ENCODE measurements around the gene FIGLA. TPM values are rescaled to one million over a fixed set of nuclear protein-coding genes. Genes with fewer than 3 reads are reported as not detected.

The FIGLA gene
- polyA plus RNA-seq (ENCODE audit: insufficient read depth in 1 of 5, insufficient read length in 5 of 5, low replicate concordance in 1 of 5): not detected
- long read RNA-seq, donor 1: 0 reads
- long read RNA-seq, donor 2: 0 reads
- long read RNA-seq, donor 3: 0 reads
- long read RNA-seq, donor 4: 0 reads
- long read RNA-seq, donor 5: 0 reads
- long read RNA-seq, donor 6: 0 reads
- long read RNA-seq, donor 7: 0 reads
- long read RNA-seq, donor 8: 0 reads

- DNase-seq: no peak
Observed at GRCh38 chr2:70790136-70790828, at the start of gene FIGLA. Gene FIGLA (minus strand): TSS chr2:70790643. CDS start chr2:70790638, 5 bp downstream.

- DNase-seq: no peak
Observed at GRCh38 chr2:70837980-70838925, 47.8 kb upstream of the FIGLA start.

- DNase-seq: no peak
Observed at GRCh38 chr2:70835643-70836042, 45.2 kb upstream of the FIGLA start, which contains the start of gene CD207. Gene CD207 (minus strand): TSS chr2:70835816. CDS start chr2:70835776, 40 bp downstream.

GRCh38 chr2:70834881-70835280, 44.4 kb upstream of the FIGLA start:
- no peak for DNase-seq

GRCh38 chr2:70834106-70834505, 43.7 kb upstream of the FIGLA start:
- DNase-seq: no peak

- no peak for DNase-seq
Observed at GRCh38 chr2:70833246-70833645, 42.8 kb upstream of the FIGLA start.

GRCh38 chr2:70832386-70832785, 41.9 kb upstream of the FIGLA start:
- DNase-seq: no peak

- DNase-seq: no peak
Observed at GRCh38 chr2:70831861-70832260, 41.4 kb upstream of the FIGLA start.

- no peak for DNase-seq
Observed at GRCh38 chr2:70830366-70830765, 39.9 kb upstream of the FIGLA start.

- DNase-seq: no peak
Observed at GRCh38 chr2:70829916-70830315, 39.5 kb upstream of the FIGLA start.

- no peak for DNase-seq
Observed at GRCh38 chr2:70828914-70829824, 38.7 kb upstream of the FIGLA start.

GRCh38 chr2:70828115-70828514, 37.7 kb upstream of the FIGLA start:
- no peak for DNase-seq

GRCh38 chr2:70827388-70827787, 36.9 kb upstream of the FIGLA start:
- DNase-seq: no peak

- no peak for DNase-seq
Observed at GRCh38 chr2:70826696-70827350, 36.4 kb upstream of the FIGLA start.

GRCh38 chr2:70823249-70823648, 32.8 kb upstream of the FIGLA start:
- no peak for DNase-seq

- no peak for DNase-seq
Observed at GRCh38 chr2:70822843-70823242, 32.4 kb upstream of the FIGLA start.

- DNase-seq: no peak
Observed at GRCh38 chr2:70820499-70820898, 30.1 kb upstream of the FIGLA start, which contains the start of gene CLEC4F. Gene CLEC4F (minus strand): TSS chr2:70820599. CDS start chr2:70820523, 76 bp downstream.

- DNase-seq: no peak
Observed at GRCh38 chr2:70817284-70817954, 27.0 kb upstream of the FIGLA start.

- DNase-seq: no peak
Observed at GRCh38 chr2:70816726-70817125, 26.3 kb upstream of the FIGLA start.
